Measurements from ENCODE around the gene RHOB.

GRCh38 chr2:20485612-20486388 lies 38.9 kb downstream of the RHOB start:
- TF ChIP-seq CTCF (IDR thresholded peaks at IDR 0.05) (no peak), POLR2A (IDR thresholded peaks at IDR 0.05; ENCODE audit: low read depth) (no peak), POLR2AphosphoS5 (IDR thresholded peaks at IDR 0.05) (no peak), EP300 (IDR thresholded peaks at IDR 0.05) (no peak)
